HTR-8/SVneo (cell line): ENCODE data around the gene TP63.
A peak's percentile ranks its signal among the peaks of the same experiment; 100 is the strongest.

Experiments used
- DNase-seq: peaks from one replicate; pipeline ENCODE4 v3.0.0; 2011; ENCODE audit warnings: low spot score, mixed read lengths; ENCODE audit not compliant: insufficient read length
- FAIRE-seq: peaks from 2 replicates; lab custom pipeline; 2011; peaks lifted over from hg19 to GRCh38; lab: Jason Lieb, UNC

The TP63 gene

DNA sequence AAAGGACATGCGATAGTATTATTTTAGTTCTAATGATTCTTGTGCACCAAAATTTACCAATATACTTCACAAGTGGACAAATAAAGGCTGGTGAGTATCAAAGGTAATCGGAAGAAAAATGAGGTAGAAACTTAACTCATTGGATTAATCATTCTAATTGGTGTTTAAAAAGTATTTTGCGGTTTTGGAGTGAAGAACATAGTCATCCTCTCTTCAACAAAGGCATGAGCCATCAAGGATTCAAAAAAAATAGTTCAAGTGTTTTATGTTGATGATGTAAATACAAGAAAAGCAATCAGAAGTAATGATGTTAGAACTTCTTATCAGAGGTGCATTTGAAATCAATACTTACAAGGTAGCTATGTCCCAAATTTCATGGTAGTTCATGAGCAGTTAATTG is 268.0 kb downstream of the TP63 start:
- DNase-seq: no peak
- FAIRE-seq: no peak

DNA sequence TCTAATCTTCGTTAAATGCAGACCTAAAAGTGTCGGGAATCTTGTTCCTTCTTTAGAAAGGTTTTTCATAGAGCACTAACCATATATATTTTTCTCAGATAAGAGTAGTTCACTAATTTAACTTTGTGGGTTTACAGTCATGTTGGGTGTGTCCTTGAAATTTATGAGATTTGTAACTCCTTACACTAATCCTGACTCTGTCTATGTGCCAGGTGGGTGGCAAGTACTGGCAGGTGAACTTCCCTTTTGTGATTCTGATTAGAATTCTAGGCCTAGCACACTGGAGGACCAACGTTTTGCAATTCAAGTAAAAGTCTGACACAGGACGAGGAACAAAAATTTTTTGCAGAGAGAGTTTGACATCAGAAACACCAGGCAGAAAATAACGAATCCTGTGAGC is 269.4 kb downstream of the TP63 start:
- no peak for DNase-seq
- no peak for FAIRE-seq

DNA sequence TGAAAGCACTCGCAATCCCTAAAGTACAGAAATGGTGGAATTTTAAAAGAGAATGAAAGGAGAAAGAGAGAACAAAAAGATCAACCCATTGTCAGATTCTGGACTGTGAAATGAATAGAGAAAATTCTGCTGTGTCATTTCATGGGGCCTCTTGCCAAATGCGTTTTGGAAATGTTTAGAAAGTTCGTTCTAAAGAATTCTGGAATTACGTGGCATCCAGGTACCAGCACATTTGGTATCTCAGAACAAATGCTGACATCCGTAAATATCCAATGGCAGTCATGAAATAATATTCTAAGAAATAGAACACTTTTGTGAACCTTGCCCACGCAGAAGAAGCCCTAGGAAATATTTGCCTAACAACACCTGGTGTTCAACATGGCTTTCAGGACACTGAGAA is 270.3 kb downstream of the TP63 start:
- DNase-seq: no peak
- no peak for FAIRE-seq

DNA sequence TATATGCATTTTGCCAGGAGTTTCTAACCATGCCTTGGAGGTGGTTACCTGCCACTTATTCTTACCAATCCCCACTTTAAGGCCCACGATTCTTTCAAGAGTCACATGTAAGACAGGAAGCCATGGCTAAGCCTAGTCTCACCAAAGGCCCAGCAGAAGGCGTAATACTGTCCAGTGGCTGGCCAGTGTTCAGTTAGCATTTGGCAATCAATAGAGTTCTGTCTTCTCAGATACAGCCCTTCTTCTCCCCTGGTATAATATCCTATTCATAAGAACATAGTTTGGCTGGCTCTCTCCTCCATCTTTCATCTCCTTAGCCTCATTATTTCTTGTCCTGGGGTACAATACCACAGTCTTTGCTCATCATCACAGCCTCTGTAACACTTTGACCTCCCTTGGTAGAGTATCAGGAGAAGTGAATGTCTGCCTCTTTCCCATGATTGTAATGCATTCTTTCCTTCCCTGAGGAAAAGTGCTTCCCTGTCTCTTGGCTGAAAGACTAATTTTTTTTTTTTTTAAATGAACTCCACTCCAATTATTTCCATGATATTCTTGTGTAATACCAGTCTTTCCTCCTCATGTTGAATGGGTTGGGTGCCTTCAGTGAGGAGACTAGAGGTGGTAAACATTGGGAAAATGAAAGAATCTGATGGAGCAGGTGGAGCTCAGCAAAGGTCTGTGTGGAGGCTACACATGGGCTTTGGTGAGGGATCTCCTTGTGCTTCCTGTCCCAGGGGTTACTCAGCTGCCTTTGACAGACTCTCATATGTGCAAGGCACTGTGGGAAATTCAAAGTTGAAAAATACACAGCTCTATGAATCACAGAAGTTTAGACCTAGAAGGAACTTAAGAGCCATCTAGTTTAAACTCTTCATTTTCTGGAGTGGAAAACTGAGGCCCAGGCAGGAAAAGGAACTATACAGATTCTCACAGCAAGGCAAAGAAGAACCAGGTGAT is 271.3 kb downstream of the TP63 start:
- no peak for FAIRE-seq

DNA sequence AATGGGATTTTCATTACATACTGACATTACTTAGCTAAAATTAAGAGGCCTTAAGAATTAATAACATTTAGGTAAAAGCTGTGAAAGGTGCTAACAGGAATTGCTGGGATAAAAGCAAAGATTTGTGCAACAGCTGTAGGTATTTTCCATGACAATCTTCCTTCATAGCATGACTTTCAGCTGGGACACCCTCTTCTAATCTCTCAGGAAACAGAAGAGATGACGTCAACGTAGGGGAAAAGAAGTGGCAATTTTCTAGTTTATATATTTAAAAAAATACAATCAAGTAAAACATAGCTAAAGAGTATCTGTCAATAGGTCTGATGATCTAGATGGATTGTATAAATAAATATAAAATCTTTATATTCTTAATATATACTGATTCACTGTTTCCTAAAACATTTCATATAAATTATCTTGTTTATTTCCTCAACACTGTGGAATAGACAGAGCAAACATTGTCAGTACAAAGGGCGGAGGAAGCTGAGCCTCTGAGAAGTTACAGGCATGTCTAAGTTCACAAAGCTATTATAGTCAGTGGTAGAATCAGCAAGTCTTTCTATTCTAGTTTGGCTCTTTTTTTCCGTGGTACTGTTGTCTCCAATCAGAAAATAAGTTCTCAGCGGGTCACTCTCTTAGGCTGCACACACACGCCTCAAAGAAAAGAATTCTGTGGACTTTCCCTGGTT is 272.5 kb downstream of the TP63 start:
- no peak for DNase-seq
- FAIRE-seq: no peak

More for the DNA sequence above, 271.3 kb downstream of the TP63 start:
- DNase-seq: no peak

DNA sequence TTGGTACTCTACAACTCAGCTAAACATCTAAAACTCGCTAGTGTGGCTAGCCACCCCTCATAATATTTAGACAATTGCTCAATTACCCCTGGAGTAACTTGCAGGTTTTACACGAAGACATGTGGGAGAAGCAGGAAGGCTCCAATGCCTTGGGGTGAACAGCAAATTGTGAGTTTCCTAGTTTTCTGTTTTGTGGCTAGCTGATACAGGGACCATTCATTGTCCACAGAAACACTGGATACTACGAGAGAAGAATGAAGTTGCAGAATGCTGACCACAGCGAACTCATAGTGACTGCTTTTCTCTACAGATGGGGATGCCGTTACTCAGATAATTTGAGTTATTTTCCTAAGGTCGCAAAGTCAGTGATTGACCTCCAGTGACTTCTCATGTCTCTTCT is 276.6 kb downstream of the TP63 start:
- DNase-seq (no peak), FAIRE-seq (no peak)

DNA sequence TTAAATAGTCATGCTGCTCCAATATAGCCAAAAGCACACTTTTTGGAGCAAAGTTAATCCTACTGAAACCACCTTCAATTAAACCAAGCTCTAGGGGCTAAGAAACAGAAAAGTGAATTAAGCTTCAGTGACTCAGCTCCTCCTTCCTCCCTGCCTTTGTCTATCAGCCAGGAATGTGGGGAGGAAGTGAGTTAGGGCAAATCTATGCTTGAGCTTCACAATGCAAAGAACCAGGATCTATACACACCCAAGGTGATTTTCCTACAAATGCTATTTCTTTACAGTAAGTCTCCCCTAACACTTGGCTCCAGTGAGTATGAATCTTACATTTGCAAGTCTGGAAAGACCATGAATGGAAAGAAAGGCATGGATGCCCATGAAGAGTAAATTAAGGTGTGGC is 277.5 kb downstream of the TP63 start:
- no peak for FAIRE-seq
- DNase-seq: no peak

DNA sequence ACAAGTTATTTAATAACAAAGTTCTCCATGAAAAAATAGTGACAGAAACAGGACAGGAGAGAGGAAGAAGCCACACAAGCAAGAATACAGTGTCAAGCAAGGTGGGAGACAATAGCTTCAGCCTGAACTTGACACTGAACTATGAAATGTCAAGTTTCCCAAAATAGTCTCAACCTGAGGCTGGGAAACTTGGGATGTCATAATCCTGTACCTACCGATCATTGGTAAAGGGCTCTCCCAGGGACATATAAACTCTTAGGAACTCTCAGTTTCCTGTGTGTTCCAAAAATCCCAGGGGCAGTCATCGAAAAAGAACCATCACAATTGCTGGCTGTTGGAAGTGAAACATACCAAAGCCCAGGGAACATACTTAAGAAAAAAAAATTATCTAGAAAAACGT is 277.9 kb downstream of the TP63 start:
- DNase-seq: no peak
- no peak for FAIRE-seq

DNA sequence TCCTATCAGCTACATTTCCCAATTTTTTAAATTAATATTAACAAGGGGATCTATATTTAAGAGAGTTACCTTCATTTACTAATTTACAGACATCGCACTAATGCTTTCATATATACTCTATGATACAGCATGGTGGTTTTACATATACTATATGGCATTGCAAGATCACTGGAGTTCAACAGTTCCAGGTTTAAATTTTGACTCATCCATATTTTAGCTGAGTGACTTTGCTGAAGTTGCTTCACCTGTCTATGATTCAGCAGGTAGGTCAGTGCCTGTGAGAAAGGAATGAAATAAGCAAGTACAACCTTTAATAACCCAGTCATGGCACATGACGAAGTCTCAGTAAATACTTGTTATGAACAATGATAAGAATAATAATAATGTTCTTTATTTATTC is 278.4 kb downstream of the TP63 start:
- no peak for FAIRE-seq
- DNase-seq: no peak

DNA sequence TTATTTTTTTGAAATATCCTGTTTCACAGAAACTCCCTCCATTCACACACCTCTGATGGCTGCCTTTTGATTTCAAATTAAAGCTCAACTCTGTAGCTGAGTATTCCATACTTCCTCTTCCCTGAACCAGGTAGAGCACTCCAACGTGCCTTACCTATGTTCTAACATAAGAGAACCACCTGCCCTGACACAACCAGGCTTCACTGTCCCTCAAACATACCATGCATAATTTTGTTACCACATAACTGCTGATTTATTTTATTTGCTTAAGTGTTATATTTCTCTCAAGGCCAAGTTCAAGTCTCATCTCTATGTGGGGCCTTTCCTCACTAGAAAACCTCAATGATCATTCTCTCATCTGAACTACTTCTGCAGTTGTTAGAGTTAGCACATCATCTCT is 279.8 kb downstream of the TP63 start:
- no peak for FAIRE-seq

DNA sequence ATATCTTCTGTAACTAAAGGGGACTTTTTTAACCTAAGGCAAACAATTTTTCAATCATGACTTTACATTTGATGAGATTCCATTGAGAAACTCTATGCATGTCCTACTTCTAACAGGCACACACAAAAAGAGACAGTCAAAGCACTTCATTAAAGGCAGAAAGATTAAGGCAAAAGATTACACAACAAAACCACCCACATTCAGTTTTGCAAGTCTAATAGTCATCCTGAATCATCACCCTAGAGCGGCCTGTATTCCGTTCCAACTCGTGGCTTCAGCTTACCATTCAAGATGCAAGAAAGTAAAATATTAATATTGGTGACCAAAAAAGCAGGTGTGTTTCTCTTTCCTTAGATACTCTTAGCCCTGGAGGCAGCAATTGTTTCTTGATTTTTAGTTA is 283.6 kb downstream of the TP63 start:
- DNase-seq: peak; percentile 43

More for the DNA sequence above, 279.8 kb downstream of the TP63 start:
- no peak for DNase-seq

DNA sequence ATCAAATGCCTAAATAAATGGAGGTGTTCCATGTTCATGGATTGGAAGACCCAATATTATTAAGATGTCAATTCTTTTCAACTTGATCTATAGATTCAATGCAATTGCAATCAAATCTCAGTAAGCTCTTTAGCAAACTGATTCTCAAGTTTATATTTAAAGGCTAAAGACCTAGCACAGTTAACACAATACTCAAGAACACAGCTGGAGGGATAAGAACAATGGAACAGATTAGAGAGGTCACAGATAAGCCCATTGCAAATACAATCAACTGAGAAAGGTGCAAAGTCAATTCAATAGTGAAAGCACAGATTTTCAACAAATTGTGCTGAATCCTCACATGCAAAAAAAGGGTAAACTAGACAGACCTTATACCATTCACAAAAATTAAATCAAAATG is 290.6 kb downstream of the TP63 start:
- FAIRE-seq: no peak
- DNase-seq: no peak

More for the DNA sequence above, 283.6 kb downstream of the TP63 start:
- FAIRE-seq: no peak

DNA sequence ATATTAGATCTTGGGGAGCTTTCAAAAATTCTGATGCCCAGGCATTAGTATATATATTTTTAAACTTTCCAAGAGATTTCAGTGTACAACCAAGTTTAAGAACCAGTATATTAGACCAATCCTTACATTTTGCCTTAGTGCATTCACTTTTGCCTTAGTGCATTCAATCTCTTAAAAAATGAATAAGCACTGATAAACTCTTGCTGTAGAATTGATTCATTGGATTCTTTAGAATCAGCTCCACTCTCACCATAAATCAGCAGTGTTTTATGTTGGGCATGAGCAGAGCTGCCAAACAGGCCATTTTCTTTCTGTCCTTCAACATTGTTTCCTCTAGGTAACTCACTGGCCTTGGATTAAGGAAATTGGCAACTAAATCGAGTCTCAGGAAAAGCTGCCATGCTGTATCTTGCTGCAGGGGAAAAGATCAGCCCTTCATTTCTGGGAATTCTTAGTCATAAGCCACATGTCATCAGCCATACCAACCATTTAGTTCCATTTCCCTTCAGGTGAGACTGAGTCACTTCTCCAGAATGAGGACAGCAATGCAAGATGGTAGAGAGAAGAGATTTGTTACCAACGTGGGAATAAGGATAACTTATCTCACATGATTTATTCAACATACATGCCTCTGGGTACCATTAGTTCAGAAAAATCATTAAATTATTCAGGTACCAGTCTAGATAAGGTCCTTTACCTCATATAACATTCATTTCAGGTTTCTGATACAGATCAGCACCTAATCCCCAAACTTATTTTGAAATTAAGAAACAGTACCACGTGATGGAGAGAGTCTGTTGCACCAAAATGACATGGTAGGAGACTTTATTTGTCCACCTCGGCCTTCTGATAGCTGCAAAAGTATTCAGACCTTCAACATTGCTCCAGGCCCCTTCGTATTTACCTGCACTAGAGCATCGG is 297.0 kb downstream of the TP63 start:
- DNase-seq (no peak), FAIRE-seq (no peak)

DNA sequence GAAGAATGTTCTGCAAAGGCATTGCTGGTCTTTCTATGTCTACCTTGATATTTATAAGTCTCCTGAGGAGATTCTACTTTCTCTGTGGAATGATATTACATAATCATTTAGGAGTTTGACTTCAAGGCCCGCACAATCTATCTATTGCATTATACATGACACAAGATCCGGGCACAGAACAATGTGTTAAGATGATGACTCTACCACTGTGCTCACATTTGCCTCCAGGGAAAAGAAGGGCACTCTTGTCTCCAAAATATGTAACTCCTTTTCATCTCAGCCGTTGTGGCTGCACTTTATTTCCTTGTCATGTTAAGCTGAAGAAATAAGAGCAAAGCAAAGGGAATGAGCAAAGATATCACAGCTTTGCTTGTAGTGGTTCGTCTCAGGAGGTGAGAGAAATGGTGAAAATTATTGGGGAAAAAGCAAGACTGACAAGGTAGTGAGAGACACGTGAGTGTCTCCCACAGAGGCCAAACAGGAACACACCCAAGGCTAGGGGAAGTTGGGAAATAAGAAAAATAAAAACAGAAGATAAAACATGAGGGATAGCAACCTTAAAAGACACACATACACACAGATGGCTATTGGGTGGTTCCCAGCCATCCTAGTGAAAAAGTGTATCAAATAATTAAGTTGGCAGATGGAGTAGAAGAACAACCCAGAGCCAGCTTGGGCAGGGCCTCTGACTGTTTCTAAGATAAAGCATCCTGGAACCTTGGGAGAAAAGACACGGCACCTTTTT is 305.2 kb downstream of the TP63 start:
- DNase-seq (no peak), FAIRE-seq (no peak)

DNA sequence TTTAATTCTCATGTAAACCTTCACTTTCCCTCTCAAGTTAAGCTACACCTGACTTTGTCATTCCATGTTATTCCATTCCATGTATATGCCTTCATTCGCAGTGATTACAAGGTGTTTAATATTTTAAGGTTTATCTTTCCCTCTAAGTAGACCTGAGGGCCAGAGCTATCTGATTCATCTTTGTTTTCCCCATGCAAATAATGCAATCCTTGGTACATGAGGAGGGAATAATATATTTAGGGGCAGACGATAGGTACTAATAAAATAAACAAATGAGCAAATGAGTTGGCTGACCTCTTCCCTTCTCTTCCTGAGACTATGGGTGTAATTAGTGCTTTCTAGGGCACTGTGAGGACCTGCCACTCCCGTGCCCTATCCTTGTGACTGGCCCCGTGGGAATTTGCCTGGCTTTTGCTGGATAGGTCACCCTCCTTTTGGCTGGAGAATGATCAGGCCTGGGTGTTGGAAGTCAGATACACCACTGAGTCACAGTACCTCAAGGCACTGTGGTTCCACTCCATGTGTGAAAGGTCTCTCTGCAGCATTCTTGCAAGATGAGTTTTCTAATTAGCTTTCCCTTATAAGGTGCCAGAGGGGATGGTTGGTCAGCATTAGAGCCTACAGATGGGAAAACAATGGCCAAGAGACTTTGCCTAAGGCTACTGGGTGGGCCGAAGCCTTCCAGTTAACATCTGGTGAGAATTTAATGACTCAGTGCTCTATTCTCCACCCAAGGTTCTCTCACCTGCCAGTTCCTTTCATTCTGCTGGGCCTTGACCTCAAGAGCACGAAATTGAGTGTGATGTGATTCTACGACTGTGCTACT is 306.3 kb downstream of the TP63 start:
- peak; percentile 51 for DNase-seq
- FAIRE-seq: peak; percentile 57

DNA sequence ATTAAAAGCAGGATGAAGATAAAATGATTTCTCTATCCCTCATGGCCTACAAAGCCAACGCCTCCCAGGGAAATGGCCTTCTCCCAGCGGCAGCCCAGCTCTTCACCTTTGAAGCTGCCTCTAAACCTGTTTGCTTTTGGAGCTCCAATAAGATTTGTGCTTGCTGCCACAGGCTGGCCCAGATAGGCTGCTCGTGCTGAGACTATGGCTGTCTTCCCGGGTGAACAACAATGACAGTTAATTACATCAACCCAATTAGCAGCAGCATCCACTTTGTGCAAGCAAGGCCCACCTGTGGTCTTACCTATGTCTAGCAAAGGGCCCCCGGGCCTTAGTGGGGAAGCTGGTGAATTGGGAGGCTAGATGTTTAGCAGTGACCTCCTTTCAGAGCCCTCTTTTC is 309.9 kb downstream of the TP63 start:
- DNase-seq: no peak
- FAIRE-seq: no peak

DNA sequence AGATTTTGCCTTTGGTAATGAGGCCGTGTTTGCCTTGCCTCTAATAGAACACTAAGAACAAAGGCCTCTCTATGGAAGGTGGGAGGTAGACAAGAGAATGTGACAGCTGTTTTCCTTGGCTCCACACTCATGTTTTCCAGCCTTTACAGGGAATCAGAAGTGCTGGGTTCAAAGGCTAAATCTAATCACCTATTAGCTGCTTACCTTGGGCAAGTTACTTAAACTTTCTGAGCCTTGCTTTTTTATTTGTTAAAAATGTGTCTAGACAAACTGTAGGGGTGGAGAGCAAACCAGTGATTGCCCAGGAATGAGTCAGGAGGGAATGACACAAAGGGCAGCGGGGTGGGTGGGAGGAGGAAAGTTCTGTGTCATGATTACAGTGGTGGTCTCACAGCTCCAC is 310.5 kb downstream of the TP63 start:
- no peak for FAIRE-seq

DNA sequence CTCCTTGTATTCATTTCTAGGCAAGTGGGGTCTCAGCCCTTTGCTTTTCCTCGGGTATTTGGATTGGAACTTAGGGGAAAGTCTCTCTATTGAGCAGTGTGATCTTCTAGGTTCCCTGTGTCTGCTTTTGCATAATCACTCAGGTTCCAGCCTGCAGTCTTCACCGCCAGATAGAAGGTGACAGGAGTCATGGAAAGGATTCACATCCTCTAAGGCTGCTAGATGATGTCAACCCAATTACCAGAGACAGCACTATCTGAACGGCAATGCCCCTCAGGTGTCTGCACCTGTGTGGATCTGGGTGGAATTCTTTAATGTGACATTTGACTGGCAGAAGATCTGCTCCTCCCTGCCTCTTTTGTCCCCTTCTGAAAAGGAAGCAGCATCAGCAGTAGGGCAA is 311.8 kb downstream of the TP63 start:
- no peak for FAIRE-seq

More for the DNA sequence above, 310.5 kb downstream of the TP63 start:
- DNase-seq: no peak

More for the DNA sequence above, 311.8 kb downstream of the TP63 start:
- no peak for DNase-seq
